Activated CD4-positive, alpha-beta T cell treated with anti-CD3 and anti-CD28 coated beads, Interleukin-2, amount 50 U/mL, for 24 hours (primary cell): ENCODE results near the gene BCKDK.

Experiments used
- DNase-seq, 2 donors: peaks; one replicate each; pipeline ENCODE4 v3.0.0-alpha.2; 2020; ENCODE audit warnings: low read depth in 1 of 2, low spot score in 1 of 2

The BCKDK gene

GRCh38 chr16:31080035-31080629, 28.1 kb upstream of the BCKDK start:
- DNase-seq, result no peak

- no peak for DNase-seq
Measured at GRCh38 chr16:31080756-31081419, 27.3 kb upstream of the BCKDK start.

- no peak for DNase-seq
Measured at GRCh38 chr16:31081428-31082351, 26.5 kb upstream of the BCKDK start.

- no peak for DNase-seq
Measured at GRCh38 chr16:31082368-31083045, 25.7 kb upstream of the BCKDK start.

GRCh38 chr16:31083081-31083480, 25.1 kb upstream of the BCKDK start:
- no peak for DNase-seq

- DNase-seq, result no peak
Measured at GRCh38 chr16:31083556-31083955, 24.6 kb upstream of the BCKDK start.

- DNase-seq, result no peak
Measured at GRCh38 chr16:31083981-31084380, 24.2 kb upstream of the BCKDK start.

GRCh38 chr16:31084584-31085302, 23.4 kb upstream of the BCKDK start:
- no peak for DNase-seq

- no peak for DNase-seq
Measured at GRCh38 chr16:31085411-31085810, 22.8 kb upstream of the BCKDK start.

GRCh38 chr16:31085873-31086628, 22.1 kb upstream of the BCKDK start:
- no peak for DNase-seq

- DNase-seq, result no peak
Measured at GRCh38 chr16:31086629-31086906, 21.6 kb upstream of the BCKDK start.

GRCh38 chr16:31087481-31087880, 20.7 kb upstream of the BCKDK start:
- DNase-seq, result no peak

- DNase-seq, result no peak
Measured at GRCh38 chr16:31087971-31088370, 20.2 kb upstream of the BCKDK start.

GRCh38 chr16:31088459-31089183, 19.6 kb upstream of the BCKDK start, which contains the start of gene PRSS53:
Gene PRSS53 (minus strand): TSS chr16:31088943. CDS start chr16:31088809, 134 bp downstream.
- DNase-seq, result no peak

- no peak for DNase-seq
Measured at GRCh38 chr16:31089199-31089598, 19.0 kb upstream of the BCKDK start.

GRCh38 chr16:31090540-31090939, 17.6 kb upstream of the BCKDK start:
- DNase-seq, result no peak

- DNase-seq, result no peak
Measured at GRCh38 chr16:31092330-31092729, 15.9 kb upstream of the BCKDK start.

- no peak for DNase-seq
Measured at GRCh38 chr16:31093132-31093703, 15.0 kb upstream of the BCKDK start.

- DNase-seq, result no peak
Measured at GRCh38 chr16:31094088-31094423, 14.1 kb upstream of the BCKDK start.
